KG1 (cell line): ENCODE measurements around the gene CLCA2.
"Not testable (repeated sequence)": the region's sequence is repeated elsewhere in the genome, so short reads cannot be mapped to it uniquely, and the experiment has no call there.

ENCODE experiments used
- DNase-seq: peaks from one replicate; lab custom pipeline; 2025; lab: John Stamatoyannopoulos, UW

Gene CLCA2

DNA sequence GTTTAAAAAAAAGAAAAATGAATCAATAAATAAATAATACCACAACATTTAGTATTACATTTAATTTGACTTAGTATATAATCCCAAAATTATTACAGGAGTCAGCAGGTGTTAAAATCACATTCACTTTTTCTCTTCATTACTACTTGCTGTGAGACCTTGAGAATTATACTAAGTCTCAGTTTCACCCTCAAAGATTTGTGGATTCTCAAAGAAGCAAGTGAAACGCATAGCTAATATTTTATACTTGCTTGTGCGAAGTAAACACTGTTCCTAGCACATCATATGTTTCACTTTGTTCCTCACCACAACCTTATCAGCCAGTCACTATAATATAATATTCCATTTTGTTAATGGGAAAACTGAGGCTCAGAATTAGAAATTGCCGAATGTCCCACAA is 48.8 kb downstream of the CLCA2 start:
- DNase-seq = no peak

DNA sequence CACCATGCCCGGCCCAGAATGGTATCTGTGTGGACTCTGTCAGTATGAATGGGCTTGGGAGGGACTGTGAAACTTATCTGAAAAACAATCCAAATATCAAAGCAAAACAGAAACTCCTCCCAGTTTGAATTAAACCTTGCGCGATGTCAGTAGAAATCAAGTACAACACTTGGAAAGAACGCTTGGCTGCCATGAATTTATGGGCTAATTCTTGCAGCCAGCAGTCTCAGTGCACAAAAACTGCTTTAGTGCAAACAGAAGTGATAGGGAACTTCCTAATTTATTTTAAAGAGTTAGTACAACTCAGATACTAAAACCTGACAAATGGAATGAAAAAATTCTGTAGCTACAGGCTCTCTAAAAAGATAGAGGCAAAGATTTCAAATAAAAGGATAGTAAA is 53.3 kb downstream of the CLCA2 start:
- DNase-seq = no peak

DNA sequence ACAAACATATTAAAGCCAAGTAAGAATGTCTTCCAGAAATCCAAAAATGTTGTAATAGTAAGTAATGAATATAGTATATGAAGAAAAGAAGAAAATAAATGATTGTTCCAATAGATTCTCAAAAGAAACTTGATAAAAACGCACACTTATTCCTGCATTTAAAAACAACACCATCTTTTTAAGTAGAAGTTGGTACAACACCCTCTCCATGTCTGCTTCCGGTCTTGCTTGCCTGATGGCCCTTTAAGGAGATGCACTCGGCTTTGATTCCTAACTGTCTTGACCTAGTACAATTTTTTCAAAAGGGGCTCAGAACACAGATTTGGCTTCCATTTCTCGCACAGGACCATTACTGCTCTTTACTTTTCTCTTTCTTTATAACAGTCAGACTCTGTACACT is 53.7 kb downstream of the CLCA2 start:
- no peak for DNase-seq

DNA sequence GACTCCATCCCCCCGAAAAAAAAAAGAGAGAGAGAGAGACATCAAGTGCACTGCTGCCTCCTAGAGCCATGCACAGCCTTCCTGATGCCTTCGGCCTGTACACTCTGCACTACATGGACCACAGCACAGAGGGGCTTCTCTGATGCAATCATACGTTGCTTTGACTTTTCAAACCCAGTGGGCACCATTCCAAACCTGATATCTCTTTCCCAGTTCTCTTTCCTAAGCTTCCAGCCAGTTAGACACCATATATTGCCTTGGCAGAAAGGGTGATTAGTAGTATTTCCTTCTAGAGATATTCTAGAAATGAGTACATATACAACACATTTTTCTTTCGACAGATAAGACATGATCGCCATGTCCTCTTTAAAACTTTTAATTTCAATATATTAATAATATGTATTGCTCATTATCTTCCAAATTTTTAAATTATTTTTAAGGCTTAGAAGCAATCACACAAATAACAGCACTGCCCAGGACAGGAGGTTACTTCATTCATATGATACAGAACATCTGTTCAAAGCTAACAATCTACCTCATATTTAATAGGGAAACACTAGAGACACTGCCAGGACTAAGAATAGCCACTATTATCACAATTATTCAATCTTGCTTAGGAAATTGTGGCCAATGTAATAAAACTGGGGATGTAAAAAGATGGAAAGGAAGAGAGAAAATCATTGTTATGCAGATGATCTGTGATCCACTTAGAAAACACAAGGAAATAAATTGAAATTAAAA is 54.6 kb downstream of the CLCA2 start:
- DNase-seq = no peak

DNA sequence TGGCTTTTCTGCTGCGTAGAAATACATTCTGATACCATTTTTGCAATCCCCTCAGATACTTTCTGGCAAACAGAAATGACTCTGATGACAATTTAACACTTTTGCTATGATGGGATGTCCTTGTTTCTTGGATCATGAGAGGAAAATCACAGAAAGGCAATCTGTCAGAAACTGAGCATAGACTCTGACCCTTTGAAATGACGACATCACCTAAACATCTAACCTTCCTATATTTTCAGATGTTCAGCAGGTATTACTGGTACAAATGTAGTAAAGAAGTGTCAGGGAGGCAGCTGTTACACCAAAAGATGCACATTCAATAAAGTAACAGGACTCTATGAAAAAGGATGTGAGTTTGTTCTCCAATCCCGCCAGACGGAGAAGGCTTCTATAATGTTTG is 58.0 kb downstream of the CLCA2 start:
- DNase-seq = no peak

DNA sequence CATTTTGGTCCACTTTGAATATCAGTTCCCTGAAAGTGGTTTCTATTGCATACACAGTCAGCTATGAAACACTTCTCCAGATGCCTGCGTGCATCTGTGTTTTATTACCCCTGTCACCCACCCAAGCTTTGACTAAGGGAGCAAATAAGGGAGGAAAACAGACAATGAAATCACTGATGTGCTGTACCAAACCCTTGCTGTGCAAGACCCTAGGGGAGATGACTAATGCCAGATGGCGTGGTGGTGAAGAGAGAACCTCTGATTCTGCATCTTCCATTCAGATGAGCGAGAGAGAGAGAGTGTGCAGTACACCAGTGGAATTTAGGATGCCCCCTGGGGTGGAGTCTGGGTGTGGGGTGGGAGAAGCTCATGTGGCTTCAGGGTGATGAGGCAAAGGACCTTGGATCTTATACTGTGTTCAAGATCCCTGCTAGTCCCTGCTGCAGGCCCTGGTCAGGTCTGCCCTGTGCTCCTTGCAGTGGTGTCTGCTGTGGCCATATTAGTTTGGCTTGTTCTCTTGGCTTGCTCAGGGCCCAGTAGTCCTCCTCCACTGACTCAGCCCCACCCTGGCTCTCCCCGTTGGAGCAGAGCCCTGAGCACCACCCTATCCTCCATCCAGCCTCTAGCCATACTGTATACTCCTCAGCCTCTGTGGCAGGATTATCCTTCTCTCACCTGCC is 63.3 kb downstream of the CLCA2 start:
- DNase-seq = no peak

DNA sequence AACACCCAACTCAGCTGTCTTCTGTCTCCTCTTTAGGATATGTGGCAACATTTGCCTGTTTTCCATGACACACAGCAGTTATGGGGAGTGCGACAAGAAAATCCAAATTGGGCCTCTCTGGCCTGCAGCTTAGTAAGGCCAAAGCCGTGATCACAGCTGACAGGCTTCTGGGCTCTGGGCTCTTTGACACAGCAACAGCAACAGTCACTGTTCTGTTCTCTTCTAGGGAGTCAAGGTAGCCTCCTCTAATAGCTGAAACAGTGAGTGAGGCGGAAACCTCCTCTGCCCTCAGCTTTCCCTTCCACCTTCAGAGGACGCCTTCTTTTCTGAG is 63.8 kb downstream of the CLCA2 start:
- DNase-seq = no peak

DNA sequence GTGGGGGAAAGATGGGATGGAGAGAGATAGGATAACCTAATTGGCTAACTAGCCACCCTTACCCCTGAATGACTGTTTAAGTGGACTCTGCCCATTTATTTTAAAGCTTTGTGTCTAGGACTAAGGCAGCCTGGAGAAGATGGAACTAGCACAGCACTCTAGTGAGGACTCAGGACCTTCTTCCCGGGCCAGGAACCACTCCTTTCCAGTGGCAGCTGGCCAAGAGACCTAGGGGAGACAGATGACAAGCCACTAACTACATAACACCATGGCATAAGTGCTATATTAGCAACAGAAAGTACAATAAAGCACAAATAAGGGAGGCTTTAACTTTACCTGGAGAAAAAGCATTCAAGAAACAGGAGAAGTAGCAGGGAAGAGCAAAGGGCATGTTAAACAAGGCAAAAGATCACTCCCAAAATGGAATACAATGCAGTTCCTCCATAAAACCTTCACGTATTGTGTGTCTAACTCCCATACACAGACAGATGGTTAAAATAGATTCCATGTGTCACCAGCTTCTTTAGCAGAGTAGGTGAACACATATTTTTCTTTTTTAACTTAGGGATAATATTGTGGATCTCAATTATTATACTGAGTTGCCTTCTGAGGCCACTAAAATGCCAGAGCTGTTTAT is 65.4 kb downstream of the CLCA2 start:
- DNase-seq = no peak

DNA sequence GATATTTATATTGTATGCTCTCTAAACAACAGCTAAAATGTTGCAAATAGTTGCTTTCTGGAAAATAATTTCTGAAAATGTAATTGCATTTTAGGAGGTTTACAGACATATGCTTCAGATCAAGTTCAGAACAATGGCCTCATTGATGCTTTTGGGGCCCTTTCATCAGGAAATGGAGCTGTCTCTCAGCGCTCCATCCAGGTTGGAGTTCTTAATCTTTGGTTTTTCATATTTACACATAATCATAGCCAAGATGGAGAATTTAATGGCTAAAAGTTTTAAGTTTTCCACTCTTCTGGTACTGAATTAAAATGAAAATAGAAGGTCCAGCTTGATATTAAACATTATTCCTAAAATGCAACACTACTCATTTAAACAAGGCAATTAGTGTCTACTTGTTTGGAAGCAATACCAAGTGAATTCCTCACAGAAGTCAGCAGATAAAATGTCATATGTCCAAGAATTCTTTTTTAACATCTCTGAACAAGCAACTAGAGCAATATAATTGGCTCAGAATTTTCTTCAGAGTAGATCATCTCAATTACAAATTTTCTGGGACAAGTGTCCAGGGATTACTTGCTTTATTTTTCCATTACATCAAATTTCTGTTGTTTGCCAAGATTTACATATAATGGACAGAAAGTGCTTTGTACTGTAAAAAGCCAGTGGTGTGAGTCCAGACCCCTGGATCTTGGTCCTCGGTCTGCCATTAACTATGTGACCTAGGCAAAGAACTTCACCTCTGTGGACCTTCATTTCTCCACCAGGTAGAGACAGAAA is 67.4 kb downstream of the CLCA2 start:
- no peak for DNase-seq

DNA sequence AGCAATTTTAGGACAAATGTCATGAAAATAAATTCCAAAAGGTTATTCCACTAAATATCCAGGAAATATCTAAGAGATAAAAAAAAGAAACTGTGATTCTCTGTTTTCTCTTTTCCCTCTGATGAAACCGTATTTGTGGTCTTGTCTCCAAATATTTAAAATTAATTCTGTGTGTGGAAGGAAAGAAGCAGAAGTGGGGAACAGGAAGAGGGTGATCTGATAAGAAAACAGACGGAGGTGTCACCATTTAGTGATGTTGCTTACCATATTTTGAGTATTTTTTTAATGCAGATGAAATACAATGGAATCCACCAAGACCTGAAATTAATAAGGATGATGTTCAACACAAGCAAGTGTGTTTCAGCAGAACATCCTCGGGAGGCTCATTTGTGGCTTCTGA is 74.3 kb downstream of the CLCA2 start:
- DNase-seq = no peak

DNA sequence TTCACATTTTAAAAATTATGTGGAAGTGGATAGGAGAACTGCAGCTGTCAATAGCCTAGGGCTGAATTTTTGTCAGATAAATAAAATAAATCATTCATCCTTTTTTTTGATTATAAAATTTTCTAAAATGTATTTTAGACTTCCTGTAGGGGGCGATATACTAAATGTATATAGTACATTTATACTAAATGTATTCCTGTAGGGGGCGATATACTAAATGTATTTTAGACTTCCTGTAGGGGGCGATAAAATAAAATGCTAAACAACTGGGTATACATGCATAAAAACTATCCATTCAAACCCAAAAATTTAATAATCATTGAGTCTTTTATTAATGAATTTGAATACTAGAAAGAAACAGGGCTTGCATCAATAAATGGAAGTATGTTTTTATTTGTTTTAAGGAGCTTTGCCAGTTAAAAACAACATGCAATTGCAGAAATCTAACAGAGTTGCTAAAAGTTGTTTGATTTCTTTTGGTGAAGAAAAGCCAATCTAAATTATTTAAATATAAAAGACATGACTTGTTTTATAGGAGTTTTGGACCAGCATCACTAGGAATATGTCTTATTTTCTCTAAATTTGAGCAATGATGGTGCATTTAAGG is 76.1 kb downstream of the CLCA2 start:
- peak; percentile 52 for DNase-seq

DNA sequence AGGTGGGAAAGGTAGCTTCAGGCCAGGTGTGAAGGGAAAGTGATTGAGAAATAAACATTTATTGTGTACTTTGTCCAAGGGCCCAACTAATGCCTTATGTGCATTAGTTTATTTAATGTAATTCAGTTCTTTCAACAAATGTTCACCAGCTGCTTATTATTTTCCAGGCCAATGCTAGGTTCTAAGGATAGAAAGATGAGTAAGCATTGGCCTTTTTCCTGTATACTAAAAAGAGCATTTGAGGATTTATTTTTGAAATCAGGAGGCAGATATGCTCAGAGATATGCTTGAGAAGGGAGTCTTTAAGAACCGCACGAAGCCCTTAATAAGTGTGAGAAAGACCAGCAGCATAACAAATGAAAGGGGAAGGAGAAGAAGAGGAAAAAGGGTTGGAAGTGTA is 76.7 kb downstream of the CLCA2 start:
- no peak for DNase-seq

DNA sequence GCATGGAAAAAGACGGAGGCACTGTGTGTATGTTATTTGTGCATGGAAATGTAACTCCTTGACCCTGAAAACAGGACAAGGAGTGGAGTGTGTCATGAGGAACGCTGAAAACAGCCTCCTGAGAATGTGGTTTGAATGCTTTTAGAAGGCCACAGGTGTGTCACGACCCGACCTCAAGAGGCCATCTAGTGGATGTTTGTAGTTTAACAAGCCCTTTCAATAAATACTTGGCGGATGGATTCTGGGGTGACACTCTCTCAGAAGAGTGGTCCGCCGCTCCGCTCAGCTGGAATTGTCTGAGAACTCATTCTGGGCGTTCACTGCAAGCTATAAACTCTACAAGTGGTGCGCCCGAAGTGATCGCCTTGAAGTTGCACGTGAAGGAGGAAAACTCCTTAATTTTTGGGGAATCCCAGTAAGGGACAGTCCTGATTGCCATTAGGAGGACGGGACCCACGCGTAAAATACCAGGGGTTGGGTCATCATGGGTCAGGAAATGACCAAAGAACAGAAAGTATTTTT is 78.2 kb downstream of the CLCA2 start:
- not testable (repeated sequence) for DNase-seq

DNA sequence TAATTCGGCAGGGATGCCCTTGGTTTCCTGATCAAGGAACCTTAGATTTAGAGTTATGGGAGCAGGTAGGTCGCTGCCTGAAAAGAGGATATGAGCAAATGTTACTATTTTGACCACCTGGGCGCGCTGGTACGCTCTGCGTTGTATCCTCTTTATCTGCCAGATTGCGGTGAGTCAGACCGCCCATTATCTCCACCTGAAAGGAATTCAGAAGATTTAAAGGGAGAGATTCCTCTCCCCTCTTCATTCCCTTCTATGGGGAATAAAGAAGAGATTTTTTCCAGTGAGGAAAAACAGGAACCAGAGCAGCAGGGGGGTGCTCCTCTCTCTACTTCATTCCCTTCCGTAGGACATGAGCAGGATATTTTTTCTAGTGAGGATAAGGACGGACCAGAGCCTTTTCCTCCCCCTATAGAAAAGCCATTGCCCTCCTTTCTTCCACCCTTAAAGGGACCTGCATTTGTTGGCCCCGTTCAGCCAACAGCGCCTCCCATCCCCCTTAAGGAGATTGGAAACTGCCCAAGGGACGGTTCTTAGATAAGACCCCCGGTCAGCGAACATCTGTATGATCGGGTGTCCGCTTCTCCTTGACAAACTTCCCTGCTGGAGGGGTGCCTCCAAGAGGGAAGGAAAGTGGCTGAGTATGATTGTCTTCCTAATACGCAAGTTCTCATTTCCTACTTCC is 78.9 kb downstream of the CLCA2 start:
- DNase-seq = no peak

DNA sequence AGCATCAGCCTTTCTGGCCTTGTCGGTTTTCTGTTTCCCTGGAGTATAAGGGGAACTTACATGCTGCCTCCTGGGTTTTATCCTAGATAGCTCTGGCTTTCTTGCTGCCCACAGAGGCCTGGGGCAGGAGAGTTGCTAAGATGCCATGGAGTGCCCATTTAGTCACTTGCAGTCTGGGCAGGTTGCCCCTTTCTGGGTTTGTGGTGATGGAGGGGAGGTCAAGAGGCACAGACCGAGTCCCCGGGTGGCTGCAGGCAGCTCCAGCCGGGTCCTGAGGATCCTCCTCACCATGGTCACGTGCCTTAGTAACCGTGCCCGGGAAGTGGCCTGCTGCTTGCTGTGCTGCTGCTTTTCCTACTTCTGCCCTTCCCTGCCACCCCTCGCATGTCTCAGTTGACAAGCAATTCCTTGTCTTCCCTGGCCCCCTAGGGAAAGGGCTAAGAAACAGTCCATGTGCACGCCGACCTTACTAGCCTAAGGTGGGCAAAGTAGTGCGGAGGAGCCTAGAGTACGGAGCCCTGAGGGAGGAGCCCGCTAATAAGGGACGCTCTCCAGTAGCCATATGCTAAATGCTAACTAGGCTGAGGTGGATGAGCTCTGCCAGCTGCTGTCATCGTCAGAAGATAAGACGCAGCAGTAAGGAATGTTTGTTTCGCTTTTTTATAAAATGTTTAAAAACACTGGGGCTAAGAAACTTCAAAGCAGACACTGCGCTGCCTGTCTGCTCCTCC is 79.6 kb downstream of the CLCA2 start:
- no peak for DNase-seq

DNA sequence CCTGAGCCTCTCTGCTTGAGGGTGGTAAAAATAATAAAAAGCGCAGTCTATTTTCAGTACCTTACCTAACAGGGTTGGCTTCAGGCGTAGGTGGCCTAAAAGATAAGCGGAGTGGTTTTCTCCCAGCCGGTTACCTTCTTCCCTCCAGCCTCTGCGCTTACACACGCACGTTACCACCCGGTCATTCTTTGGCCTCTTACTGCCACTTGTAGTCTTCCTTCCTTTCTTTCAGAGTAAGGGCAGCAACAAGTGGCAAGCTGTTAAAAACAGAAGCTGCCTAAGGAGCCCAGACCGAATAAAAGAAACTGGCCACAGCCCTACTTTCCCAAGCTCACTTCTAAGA is 80.1 kb downstream of the CLCA2 start:
- DNase-seq = no peak

DNA sequence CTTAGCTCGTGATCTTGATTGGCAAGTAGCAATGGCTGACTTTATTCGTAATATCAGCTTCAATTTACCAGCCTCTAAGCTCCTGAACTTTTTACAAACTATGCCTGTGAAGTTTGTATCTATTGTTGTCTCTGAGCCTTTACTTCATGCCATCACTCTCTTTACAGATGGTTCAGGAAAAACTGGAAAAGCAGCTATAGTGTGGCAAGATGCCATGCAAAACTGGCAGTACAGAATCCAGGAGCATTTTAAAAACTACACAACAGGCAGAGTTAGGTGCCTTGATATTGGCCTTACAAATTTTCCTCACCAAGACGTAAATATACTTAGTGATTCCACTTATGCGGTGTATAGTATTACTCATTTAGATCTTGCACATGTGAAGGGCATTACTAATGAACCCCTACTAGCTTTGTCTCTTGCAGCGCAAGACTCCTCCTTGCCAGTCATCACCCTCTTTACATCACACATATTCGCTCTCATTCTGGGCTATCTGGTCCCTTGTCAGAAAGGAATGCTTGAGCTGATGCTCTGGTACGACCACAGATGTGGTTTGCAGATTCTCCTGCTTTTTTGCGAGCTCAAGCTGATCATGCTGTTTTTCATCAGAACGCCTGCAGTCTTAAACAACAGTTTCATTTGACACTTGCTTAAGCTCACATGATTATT is 81.1 kb downstream of the CLCA2 start:
- no peak for DNase-seq

DNA sequence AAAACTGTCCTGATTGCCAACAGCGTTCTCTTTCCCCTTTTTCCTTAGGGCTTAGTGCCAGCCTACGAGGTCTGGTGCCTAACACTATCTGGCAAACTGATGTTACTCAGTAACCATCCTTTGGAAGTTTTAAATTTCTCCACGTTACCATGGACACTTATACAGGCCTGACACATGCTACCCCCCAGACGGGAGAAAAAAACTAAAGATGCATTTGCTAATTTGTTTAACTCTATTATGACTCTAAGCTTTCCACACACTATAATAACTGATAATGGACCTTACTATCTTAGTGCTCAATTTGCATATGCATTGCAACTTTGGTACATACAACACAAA is 81.6 kb downstream of the CLCA2 start:
- DNase-seq = no peak
